ENCODE data around the gene TAB3. TPM values are rescaled to one million over a fixed set of nuclear protein-coding genes. Genes with fewer than 3 reads are reported as not detected.

Gene TAB3
- total and polyA plus RNA-seq, 2 of the 4 experiments (the other 2 are of a cell fraction), result 4.7 to 6.4 TPM

DNA sequence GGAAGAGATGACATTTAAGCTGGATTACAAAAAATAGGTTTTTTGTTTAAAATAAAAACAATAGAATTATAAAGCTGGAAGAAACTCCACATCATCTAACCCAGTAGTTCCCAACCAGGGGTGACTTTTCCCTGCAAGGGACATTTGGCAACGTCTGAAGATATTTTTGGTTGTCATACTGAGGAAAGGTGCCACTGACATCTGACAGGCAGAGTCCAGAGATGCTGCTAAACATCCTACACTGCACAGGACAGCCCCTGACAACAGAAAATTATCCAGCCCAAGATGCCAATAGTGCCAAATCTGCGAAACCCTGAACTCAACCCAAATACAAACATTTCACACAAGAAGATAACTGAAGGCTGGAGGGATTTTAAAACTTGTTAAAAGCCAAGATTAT, 18.5 kb downstream of the TAB3 start:
- H2BK120ac ChIP-seq (ENCODE audit: low read depth, low read length), result no peak overlapping the region
- POLR2A ChIA-PET (ENCODE audit: unreplicated experiment), result no interaction called here

More for the DNA sequence above, 18.5 kb downstream of the TAB3 start:
- Histone ChIP-seq H3K9me3 (ENCODE audit: control insufficient read depth, insufficient read depth, low read length) (no peaks in the 10 kb centered on the region), H3K4me1 (ENCODE audit: control insufficient read depth, insufficient read depth, low read length) (no peaks in the 10 kb centered on the region), H3K27ac (ENCODE audit: insufficient read depth, low read length) (no peak overlapping the region), H3K14ac (replicated peaks; ENCODE audit: low read depth, low read length) (no peak overlapping the region), H3K9ac (ENCODE audit: low read depth, low read length) (no peak overlapping the region), H4K20me1 (ENCODE audit: insufficient read depth, low read length) (no peaks in the 10 kb centered on the region), H3K79me1 (ENCODE audit: low read depth in 1 of 2, low read length in 2 of 2) (peaks cover 0 to 11% of the 10 kb centered on the region in 2 experiments; a peak in 3 of 4 replicates), H4K5ac (ENCODE audit: low read depth, low read length) (no peak overlapping the region), H2BK20ac (ENCODE audit: low read depth, low read length) (no peak overlapping the region), H2AFZ (replicated peaks; ENCODE audit: low read length, poor library complexity) (no peak overlapping the region), H2AK9ac (replicated peaks; ENCODE audit: low read depth, low read length, poor library complexity) (no peak overlapping the region), H3K23ac (ENCODE audit: low read depth, low read length) (no peak overlapping the region), H2BK5ac (ENCODE audit: low read depth, low read length, poor library complexity, severe bottlenecking) (no peak overlapping the region), H3K4ac (ENCODE audit: low read depth, low read length) (no peak overlapping the region), H3K4me3 (ENCODE audit: insufficient read depth, low read depth, low read length) (no peak overlapping the region), H4K8ac (ENCODE audit: low read depth in 2 of 2, low read length in 2 of 2) (no peak overlapping the region), H3K4me2 (ENCODE audit: low read depth, low read length) (no peak overlapping the region), H3K27me3 (ENCODE audit: control insufficient read depth, insufficient read depth, low read length) (no peaks in the 10 kb centered on the region), H3K18ac (ENCODE audit: low read depth, low read length) (no peak overlapping the region), H3K9me1 (ENCODE audit: insufficient read depth, low read length) (no peaks in the 10 kb centered on the region), H3K56ac (ENCODE audit: extremely low read depth, insufficient read depth, low read length) (no peak overlapping the region), H2AK5ac (ENCODE audit: low read depth, low read length) (no peak overlapping the region), H2BK15ac (ENCODE audit: low read depth, low read length) (no peak overlapping the region), H3K36me3 (ENCODE audit: control insufficient read depth, insufficient read depth, low read length) (no peaks in the 10 kb centered on the region), H4K91ac (ENCODE audit: insufficient read depth, low read depth, low read length) (no peak overlapping the region)
- dilution Hi-C loops (cut with HindIII; ENCODE audit: low sequenced_read_pairs, unreplicated experiment) (no loop called here), in situ Hi-C loops (cut with MboI; ENCODE audit: low sequenced_read_pairs) (no loop called here), intact Hi-C loops (cut with micrococcal nuclease) (no loop called here)
- no CpG with 5 or more reads among the region's 2 CpGs for WGBS, 2 experiments (ENCODE audit: extremely low coverage in 2 of 2, insufficient read length in 1 of 2)
- ATAC-seq (ENCODE audit: low read depth) (no peak), DNase-seq (no peak)
- TF ChIP-seq SMC3 (IDR thresholded peaks at IDR 0.05; ENCODE audit: low read depth, low read length), result no peak
- TF ChIP-seq FOS (IDR thresholded peaks at IDR 0.05; ENCODE audit: low read depth, low read length), result no peak
- TF ChIP-seq MAFK (IDR thresholded peaks at IDR 0.05; ENCODE audit: low read depth, low read length), result no peak
- TF ChIP-seq RCOR1 (IDR thresholded peaks at IDR 0.05; ENCODE audit: insufficient replicate concordance, low read length), result no peak
- no peak for TF ChIP-seq CTCF (conservative IDR thresholded peaks at IDR 0.05; ENCODE audit: low read depth, low read length)
- no peak for TF ChIP-seq MXI1 (IDR thresholded peaks at IDR 0.05; ENCODE audit: borderline replicate concordance, low read depth, low read length)
- TF ChIP-seq BHLHE40 (IDR thresholded peaks at IDR 0.05; ENCODE audit: low read depth, low read length), result no peak
- no peak for TF ChIP-seq POLR2A (IDR thresholded peaks at IDR 0.05; ENCODE audit: low read depth, low read length)
- no peak for TF ChIP-seq MAZ (IDR thresholded peaks at IDR 0.05; ENCODE audit: borderline replicate concordance, low read depth, low read length)
- no peak for TF ChIP-seq RFX5 (IDR thresholded peaks at IDR 0.05; ENCODE audit: low read depth, low read length)
- TF ChIP-seq, protein P1, sequence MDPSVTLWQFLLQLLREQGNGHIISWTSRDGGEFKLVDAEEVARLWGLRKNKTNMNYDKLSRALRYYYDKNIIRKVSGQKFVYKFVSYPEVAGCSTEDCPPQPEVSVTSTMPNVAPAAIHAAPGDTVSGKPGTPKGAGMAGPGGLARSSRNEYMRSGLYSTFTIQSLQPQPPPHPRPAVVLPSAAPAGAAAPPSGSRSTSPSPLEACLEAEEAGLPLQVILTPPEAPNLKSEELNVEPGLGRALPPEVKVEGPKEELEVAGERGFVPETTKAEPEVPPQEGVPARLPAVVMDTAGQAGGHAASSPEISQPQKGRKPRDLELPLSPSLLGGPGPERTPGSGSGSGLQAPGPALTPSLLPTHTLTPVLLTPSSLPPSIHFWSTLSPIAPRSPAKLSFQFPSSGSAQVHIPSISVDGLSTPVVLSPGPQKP (IDR thresholded peaks at IDR 0.05; ENCODE audit: borderline replicate concordance, low read depth, low read length), result no peak
- no peak for TF ChIP-seq CEBPB (IDR thresholded peaks at IDR 0.05; ENCODE audit: low read depth, low read length)
- no peak for TF ChIP-seq CHD1 (IDR thresholded peaks at IDR 0.05; ENCODE audit: low read depth, low read length)
- no TSS peak for BruUV-seq (replicated peaks)
- CTCF ChIA-PET, result no interaction called here

Data from IMR-90 (cell line).